Measurements from ENCODE around the gene SUMO1.
"Not testable (repeated sequence)": the region's sequence is repeated elsewhere in the genome, so short reads cannot be mapped to it uniquely, and the experiment has no call there.

SUMO1 gene

GRCh38 chr2:202238234-202239197 is at the start of gene SUMO1:
Gene SUMO1 (minus strand): TSS chr2:202238597. CDS start chr2:202238451, 146 bp downstream.
- DNase-seq (ENCODE audit: low spot score), result peak; percentile 80

DNA sequence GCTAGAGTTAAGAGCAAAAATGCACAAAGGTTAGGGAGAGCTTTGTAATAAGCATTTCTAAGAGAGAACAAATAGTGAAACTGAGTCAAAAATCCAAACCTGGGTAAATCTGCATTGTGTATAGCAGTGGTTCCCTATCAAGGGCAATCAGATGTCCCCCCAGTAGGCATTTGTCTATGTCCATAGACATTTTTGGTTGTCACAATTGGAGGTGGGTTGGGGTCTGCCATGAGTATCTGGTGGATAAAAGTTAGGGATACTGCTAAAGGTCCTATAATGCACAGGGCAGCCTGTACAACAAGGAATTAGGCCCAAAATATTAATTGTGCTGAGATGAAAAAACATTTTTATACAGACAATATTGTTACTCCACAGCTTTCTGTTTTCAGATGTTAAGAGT is 48.2 kb upstream of the SUMO1 start:
- no peak for DNase-seq (ENCODE audit: low spot score)

GRCh38 chr2:202278944-202279343 is 40.5 kb upstream of the SUMO1 start:
- peak; percentile 45 for DNase-seq (ENCODE audit: low spot score)

DNA sequence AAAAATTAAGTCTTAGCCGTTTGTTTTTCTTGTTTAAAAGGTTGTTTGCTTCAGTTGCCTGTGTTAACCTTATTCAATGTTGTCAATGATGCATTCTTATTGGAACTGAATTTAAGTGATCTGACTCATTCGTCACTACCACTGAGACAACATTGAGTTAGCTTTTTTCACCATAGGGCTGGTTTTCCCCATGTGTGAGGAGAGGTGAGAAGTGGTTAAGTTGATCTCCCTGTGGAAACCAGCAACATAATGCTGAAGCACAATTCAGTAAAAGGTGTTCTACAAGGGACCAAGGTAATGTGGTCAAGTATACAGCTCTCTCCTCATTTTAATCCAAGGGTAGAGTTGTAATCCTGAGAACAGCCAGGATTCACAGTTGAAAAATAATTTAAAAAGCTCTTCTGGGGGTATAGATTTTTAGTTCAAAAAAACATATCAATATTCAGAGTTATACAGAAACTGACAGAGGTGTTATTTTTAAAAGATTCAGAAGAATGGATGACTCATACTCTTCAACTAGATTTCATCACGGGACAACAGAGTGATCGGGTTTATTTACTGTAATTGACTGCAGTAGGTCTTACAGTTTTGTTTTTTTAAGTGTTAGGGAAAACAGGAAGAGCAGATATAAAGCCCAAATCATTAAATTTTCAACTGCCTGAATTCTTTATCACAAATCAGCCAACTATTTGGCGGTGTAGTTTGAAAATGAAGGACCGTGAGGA is 39.8 kb upstream of the SUMO1 start:
- no peak for DNase-seq (ENCODE audit: low spot score)

DNA sequence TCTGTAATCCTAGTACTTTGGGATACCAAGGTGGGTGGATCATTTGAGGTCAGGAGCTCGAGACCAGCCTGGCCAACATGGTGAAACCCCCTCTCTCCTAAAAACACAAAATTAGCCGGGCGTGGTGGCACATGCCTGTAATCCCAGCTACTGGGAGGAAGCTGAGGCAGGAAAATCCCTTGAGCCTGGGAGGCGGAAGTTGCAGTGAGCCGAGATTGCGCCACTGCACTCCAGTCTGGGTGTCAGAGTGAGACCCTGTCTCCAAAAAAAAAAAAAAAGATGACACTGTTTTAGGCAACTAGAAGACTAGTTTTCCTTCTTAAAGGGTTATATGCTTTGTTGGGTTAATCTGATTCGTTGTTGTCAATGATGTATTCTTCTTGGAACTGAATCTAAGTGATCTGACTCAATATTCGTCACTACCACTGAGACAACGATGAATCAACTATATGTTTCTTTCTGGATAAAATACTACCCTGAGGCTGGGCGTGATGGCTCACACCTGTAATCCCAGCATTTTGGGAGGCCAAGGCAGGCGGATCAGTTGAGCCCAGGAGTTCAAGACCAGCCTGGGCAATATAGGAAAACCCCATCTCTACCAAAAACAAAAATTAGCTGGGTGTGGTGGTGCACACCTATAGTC is 37.8 kb upstream of the SUMO1 start:
- DNase-seq (ENCODE audit: low spot score), result not testable (repeated sequence)

DNA sequence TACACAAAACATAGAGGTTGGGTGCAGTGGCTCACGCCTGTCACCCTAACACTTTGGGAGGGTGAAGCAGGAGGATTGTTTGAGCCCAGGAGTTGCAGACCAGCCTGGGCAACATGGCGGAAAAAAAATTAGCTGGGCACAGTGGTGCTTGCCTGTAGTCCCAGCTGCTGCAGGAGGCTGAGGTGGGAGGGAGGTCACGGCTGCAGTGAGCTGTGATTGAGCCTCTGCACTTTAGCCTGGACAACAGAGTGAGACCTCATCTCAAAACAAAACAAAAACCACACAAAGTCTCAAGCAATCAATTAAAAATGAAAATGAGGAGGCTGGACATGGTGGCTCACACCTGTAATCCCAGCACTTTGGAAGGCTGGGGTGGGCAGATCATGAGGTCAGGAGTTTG is 32.1 kb upstream of the SUMO1 start:
- no peak for DNase-seq (ENCODE audit: low spot score)

DNA sequence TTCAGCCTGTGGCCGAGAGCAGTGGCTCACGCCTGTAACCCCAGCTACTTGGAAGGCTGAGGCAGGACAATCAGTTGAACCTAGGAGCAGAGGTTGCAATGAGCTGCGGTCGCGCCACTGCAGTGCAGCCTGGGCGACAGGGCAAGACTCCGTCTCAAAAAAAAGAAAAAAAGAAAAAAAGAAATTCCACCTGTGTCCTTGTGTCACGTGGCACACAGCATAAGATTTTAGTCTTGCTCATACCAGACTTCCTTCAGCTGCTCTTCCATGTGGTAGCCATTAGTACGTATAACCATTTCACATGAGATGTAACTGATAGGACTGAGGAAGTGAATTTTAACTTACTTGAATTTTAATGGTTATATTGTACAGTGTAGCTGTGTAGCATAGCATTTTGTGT is 31.2 kb upstream of the SUMO1 start:
- no peak for DNase-seq (ENCODE audit: low spot score)

DNA sequence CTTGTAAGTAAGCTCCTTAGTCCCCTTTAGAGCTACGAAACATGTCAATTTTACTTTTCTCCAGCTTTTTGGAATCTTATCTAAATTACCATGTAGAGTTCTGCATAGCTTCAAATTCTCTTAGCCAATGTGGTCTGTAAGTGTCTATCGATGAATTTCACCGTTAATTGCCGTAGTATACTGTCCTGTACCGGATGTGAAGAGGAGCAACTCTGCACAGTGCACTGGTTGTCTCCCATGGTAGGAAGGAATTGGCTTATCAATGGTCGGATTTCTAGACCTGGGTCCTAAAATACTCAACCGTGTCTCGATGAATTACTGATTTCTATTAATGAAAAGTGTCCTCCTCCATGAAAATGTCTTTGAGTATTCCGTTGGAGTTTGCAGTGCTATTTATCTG is 29.1 kb upstream of the SUMO1 start:
- DNase-seq (ENCODE audit: low spot score), result no peak

DNA sequence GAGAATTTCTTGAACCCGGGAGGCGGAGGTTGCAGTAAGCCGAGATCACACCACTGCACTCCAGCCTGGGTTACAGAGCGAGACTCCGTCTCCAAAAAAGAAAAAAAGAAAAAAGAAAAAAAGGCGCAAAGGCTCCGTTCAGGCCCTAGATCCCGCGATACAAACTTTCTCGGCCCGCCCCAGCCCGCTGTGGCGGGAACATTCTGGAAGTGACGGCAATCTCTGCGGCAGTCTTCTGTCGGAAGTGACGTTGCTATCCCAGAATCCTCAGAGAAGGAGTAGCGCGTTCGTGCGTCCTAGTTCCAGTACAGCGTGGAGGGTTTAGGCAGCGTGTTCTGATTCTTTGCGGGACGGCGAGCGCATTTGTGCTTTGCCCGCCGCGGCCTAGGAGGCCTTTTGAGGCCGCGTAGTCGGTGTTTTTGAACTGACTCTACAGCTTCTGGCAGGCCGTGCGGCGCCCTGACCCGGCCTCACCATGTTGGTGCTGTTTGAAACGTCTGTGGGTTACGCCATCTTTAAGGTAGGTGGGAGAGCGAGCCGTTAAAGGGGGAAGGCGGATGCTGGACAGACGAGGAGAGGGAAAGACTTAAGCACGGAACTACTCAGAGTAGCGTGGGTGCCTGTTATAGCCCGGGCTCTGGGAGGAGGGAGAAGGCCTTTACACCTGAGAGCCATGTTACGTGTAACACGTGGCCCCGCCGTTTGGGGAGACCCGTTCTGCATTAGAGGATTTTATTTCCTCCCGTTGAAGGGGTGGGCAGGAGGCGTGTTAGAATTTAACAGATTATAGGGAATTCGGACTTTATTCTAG is 27.3 kb upstream of the SUMO1 start, which contains the start of gene NOP58:
Gene NOP58, plus strand, starts transcription at position 297 of the 811 bp plus-strand sequence. Its CDS starts 179 bp downstream, at position 476.
- DNase-seq (ENCODE audit: low spot score), result peak; percentile 95

DNA sequence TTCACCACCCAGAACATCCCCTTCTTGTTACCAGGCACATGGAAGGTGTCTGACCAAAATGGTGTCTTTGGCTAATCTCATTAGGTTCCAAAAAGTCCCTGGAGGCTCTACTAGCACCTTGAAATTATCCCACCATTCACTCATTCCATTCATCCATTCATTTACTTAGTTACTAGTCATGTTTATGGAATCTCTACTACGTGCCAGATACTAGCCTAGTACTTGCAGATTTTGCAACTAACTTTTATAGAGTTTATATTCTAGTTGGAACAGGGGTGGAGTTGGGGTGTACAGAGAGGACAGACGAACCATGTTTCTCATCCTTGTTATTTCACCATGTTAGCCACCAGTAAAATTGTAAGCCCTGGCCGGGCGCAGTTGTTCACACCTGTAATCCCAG is 23.1 kb upstream of the SUMO1 start:
- no peak for DNase-seq (ENCODE audit: low spot score)

- DNase-seq (ENCODE audit: low spot score), result no peak
Measured at GRCh38 chr2:202251494-202251893, 13.1 kb upstream of the SUMO1 start.

- no peak for DNase-seq (ENCODE audit: low spot score)
Measured at GRCh38 chr2:202249521-202250253, 11.3 kb upstream of the SUMO1 start.

- DNase-seq (ENCODE audit: low spot score), result not testable (repeated sequence)
Measured at GRCh38 chr2:202247710-202248109, 9.3 kb upstream of the SUMO1 start.

DNA sequence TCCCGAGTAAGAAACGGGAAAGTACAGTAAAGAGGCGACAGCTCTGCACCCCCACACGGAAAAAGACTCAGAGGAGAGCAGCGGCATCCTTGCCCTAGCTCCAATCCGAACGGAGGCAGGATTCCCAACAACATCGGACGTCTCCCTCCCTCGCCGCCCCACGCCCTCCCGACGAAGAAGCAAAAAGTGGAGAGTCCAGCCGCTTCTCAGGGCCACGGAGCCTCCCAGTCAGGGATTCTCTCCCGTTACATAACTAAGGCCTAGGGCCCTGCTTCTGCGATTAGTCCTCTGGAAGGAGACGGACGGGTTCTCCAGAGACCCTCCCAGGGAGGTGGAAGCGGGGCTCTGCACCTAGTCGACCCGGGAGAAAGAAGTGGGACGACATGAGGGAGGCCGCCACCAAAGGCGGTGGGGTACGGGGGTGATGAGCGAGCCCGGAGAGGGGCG is 587 bp downstream of the SUMO1 start:
- DNase-seq (ENCODE audit: low spot score), result peak; percentile 46

- DNase-seq (ENCODE audit: low spot score), result no peak
Measured at GRCh38 chr2:202221873-202222272, 16.5 kb downstream of the SUMO1 start.

DNA sequence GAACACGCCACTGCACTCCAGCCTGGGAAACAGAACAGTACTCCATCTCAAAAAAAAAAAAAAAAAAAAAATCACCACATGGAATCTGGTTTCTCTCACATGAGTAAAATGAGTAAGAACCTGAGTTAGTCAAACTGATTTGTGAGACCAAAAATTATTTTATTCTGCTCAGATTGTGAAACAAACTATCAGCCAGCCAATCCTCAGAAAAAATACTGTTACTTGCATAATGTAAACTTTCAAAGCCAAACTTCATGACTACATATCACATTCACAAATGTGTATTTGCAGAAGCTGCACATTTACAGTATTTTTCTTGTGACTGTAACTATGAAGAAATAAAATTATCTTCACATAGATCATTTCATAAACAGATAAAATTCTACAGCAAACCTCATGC is 23.2 kb downstream of the SUMO1 start:
- DNase-seq (ENCODE audit: low spot score), result no peak

GRCh38 chr2:202208526-202208925 is 29.9 kb downstream of the SUMO1 start:
- DNase-seq (ENCODE audit: low spot score), result no peak

GRCh38 chr2:202204855-202205254 is 33.5 kb downstream of the SUMO1 start:
- DNase-seq (ENCODE audit: low spot score), result no peak

- DNase-seq (ENCODE audit: low spot score), result no peak
Measured at GRCh38 chr2:202203348-202203747, 35.0 kb downstream of the SUMO1 start.

- no peak for DNase-seq (ENCODE audit: low spot score)
Measured at GRCh38 chr2:202201220-202202160, 36.9 kb downstream of the SUMO1 start.
